Epidermal melanocyte (primary cell): Measurements from ENCODE around the gene KISS1R.
"Not testable (repeated sequence)": the region's sequence is repeated elsewhere in the genome, so short reads cannot be mapped to it uniquely, and the experiment has no call there.

Source experiments
- DNase-seq: peaks from one replicate; pipeline ENCODE4 v3.0.0; 2011; ENCODE audit warnings: low spot score; ENCODE audit not compliant: insufficient read length

The KISS1R gene

GRCh38 chr19:917323-918151 lies at the start of gene KISS1R:
TSS of gene KISS1R (plus strand) at chr19:917333. CDS start at chr19:917503, 170 bp downstream.
- no peak for DNase-seq

- DNase-seq = no peak
Measured at GRCh38 chr19:867855-868457, 49.2 kb upstream of the KISS1R start.

GRCh38 chr19:868458-869244 lies 48.5 kb upstream of the KISS1R start:
- no peak for DNase-seq

GRCh38 chr19:869245-870177 lies 47.6 kb upstream of the KISS1R start:
- peak; percentile 96 for DNase-seq

- DNase-seq = no peak
Measured at GRCh38 chr19:870314-870713, 46.8 kb upstream of the KISS1R start.

GRCh38 chr19:870963-871401 lies 46.2 kb upstream of the KISS1R start:
- DNase-seq = no peak

- no peak for DNase-seq
Measured at GRCh38 chr19:871446-872265, 45.5 kb upstream of the KISS1R start.

- DNase-seq = peak; percentile 61
Measured at GRCh38 chr19:872266-872951, 44.7 kb upstream of the KISS1R start.

- peak; percentile 42 for DNase-seq
Measured at GRCh38 chr19:873084-873483, 44.0 kb upstream of the KISS1R start.

GRCh38 chr19:873561-874041 lies 43.5 kb upstream of the KISS1R start:
- DNase-seq = no peak

- DNase-seq = no peak
Measured at GRCh38 chr19:875265-875879, 41.8 kb upstream of the KISS1R start.

GRCh38 chr19:876089-876488 lies 41.0 kb upstream of the KISS1R start:
- DNase-seq = no peak

- no peak for DNase-seq
Measured at GRCh38 chr19:876780-877314, 40.3 kb upstream of the KISS1R start.

- DNase-seq = not testable (repeated sequence)
Measured at GRCh38 chr19:877992-878660, 39.0 kb upstream of the KISS1R start.

GRCh38 chr19:878751-879561 lies 38.2 kb upstream of the KISS1R start:
- DNase-seq = not testable (repeated sequence)

- DNase-seq = no peak
Measured at GRCh38 chr19:879711-880438, 37.3 kb upstream of the KISS1R start.
